Right ventricle myocardium inferior (tissue), 1 donor: ENCODE measurements around the gene EFCAB11. TPM values are rescaled to one million over a fixed set of nuclear protein-coding genes. Genes with fewer than 3 reads are reported as not detected.

Experiments
- ATAC-seq: fragments of 200-7000 bp; cut with Tn5 transposase; one replicate; pipeline ENCODE4 v1.9.1; 2020; ENCODE audit warnings: mild to moderate bottlenecking, moderate library complexity
- DNase-seq: peaks from one replicate; pipeline ENCODE4 v3.0.0; 2021; ENCODE audit errors: missing footprints
- intact Hi-C: fragments of 100-400 bp; cut with DNase I; formaldehyde crosslinking; loops from one replicate; pipeline ENCODE4 v1.11.0; 2022
- total RNA-seq: library from RNA; stranded (reverse); fragmentation: NEBNext Ultra II Directional; extraction: Animal tissue kit (Norgen Biotek cat#: 25700); gene quantifications from one replicate; pipeline ENCODE4 v1.2.1, GENCODE V29; 2021
- donor health status: DM: no; HTN: yes; CAD: no; lungs with severe emphysema.

Gene EFCAB11
- total RNA-seq, 1 donor from 2014 or later, result 3.5 TPM

GRCh38 chr14:89959853-89960445 is 5.4 kb upstream of the EFCAB11 start:
- intact Hi-C loops, result loop anchor here (10.0 kb wide), 1 partner anchor 295 kb away; the partner anchor contains the start of gene PSMC1
- ATAC-seq (no peak), DNase-seq (no peak)

- intact Hi-C loops, result loop anchor here (10.0 kb wide), 1 partner anchor 296 kb away; the partner anchor contains the start of gene PSMC1
- no peak for ATAC-seq
- no peak for DNase-seq
These were observed 4.4 kb upstream of the EFCAB11 start for GRCh38 chr14:89958966-89959365.

GRCh38 chr14:89957791-89958190 is 3.3 kb upstream of the EFCAB11 start:
- DNase-seq (no peak), ATAC-seq (no peak)
- intact Hi-C loops, result loop anchor here (10.0 kb wide), 1 partner anchor 297 kb away; the partner anchor contains the start of gene PSMC1

GRCh38 chr14:89957376-89957775 is 2.8 kb upstream of the EFCAB11 start:
- DNase-seq, result no peak
- ATAC-seq, result no peak
- intact Hi-C loops, result loop anchor here (10.0 kb wide), 1 partner anchor 297 kb away; the partner anchor contains the start of gene PSMC1

GRCh38 chr14:89956661-89957009 is 2.1 kb upstream of the EFCAB11 start:
- intact Hi-C loops, result loop anchor here (10.0 kb wide), 1 partner anchor 298 kb away; the partner anchor contains the start of gene PSMC1
- no peak for DNase-seq

GRCh38 chr14:89955745-89956660 is 1.5 kb upstream of the EFCAB11 start, which contains the start of gene TDP1:
TSS of gene TDP1 (plus strand) at chr14:89955927. CDS start at chr14:89963115, 7,188 bp downstream.
- ATAC-seq (peak; percentile 95), DNase-seq (peak; percentile 97)
- intact Hi-C loops, result loop anchor here (10.0 kb wide), 1 partner anchor 299 kb away; the partner anchor contains the start of gene PSMC1

More at GRCh38 chr14:89956661-89957009, 2.1 kb upstream of the EFCAB11 start:
- ATAC-seq, result no peak

GRCh38 chr14:89955022-89955744 is 653 bp upstream of the EFCAB11 start:
- peak; percentile 27 for ATAC-seq
- intact Hi-C loops, result loop anchor here (10.0 kb wide), 1 partner anchor 300 kb away; the partner anchor contains the start of gene PSMC1
- DNase-seq, result no peak

- ATAC-seq (no peak), DNase-seq (no peak)
- intact Hi-C loops, result loop anchor here (10.0 kb wide), 1 partner anchor 301 kb away; the partner anchor contains the start of gene PSMC1
These were observed 928 bp downstream of the EFCAB11 start for GRCh38 chr14:89953602-89954001.

GRCh38 chr14:89952576-89952975 is 2.0 kb downstream of the EFCAB11 start:
- no peak for DNase-seq
- intact Hi-C loops, result loop anchor here (10.0 kb wide), 1 partner anchor 302 kb away; the partner anchor contains the start of gene PSMC1

GRCh38 chr14:89947344-89947743 is 7.2 kb downstream of the EFCAB11 start:
- no peak for ATAC-seq
- no peak for DNase-seq
- intact Hi-C loops, result no loop called here

More at GRCh38 chr14:89952576-89952975, 2.0 kb downstream of the EFCAB11 start:
- no peak for ATAC-seq

GRCh38 chr14:89941830-89942377 is 12.6 kb downstream of the EFCAB11 start:
- ATAC-seq (no peak), DNase-seq (no peak)
- intact Hi-C loops, result no loop called here

- DNase-seq, result no peak
- no peak for ATAC-seq
- intact Hi-C loops, result no loop called here
These were observed 17.8 kb downstream of the EFCAB11 start for GRCh38 chr14:89936654-89937185.

- no peak for DNase-seq
- intact Hi-C loops, result no loop called here
- no peak for ATAC-seq
These were observed 21.5 kb downstream of the EFCAB11 start for GRCh38 chr14:89933002-89933401.

- DNase-seq (no peak), ATAC-seq (no peak)
- intact Hi-C loops, result no loop called here
These were observed 27.2 kb downstream of the EFCAB11 start for GRCh38 chr14:89927186-89927865.

GRCh38 chr14:89926694-89927093 is 27.8 kb downstream of the EFCAB11 start:
- no peak for DNase-seq
- intact Hi-C loops, result no loop called here
- ATAC-seq, result no peak

- ATAC-seq (no peak), DNase-seq (no peak)
- intact Hi-C loops, result no loop called here
These were observed 30.3 kb downstream of the EFCAB11 start for GRCh38 chr14:89924268-89924667.

GRCh38 chr14:89922031-89922907 is 32.3 kb downstream of the EFCAB11 start:
- ATAC-seq, result no peak
- DNase-seq, result no peak
- intact Hi-C loops, result no loop called here
